GM19240 (cell line): ENCODE measurements around the gene SFXN2.
"Not testable (repeated sequence)": the region's sequence is repeated elsewhere in the genome, so short reads cannot be mapped to it uniquely, and the experiment has no call there.

ENCODE experiments used
- DNase-seq: peaks from one replicate; pipeline ENCODE4 v3.0.0; 2011; ENCODE audit warnings: low spot score; ENCODE audit not compliant: insufficient read length

The SFXN2 gene

DNA sequence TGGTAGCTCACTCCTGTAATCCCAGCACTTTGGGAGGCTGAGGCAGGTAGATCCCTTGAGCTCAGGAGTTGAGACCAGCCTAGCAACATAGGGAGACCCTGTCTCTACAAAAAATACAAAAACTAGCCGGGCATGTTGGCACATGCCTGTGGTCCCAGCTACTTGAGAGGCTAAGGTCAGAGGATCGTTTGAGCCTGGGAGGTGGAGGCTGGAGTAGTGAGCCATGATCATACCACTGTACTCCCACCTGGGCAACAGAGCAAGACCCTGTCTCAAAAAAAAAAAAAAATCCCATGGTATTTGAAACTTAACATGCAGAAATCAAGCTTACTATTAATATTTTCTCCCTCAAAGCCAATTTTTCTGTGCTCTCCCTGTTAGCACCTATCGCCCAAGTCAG, 5.9 kb downstream of the SFXN2 start:
- DNase-seq, result no peak

DNA sequence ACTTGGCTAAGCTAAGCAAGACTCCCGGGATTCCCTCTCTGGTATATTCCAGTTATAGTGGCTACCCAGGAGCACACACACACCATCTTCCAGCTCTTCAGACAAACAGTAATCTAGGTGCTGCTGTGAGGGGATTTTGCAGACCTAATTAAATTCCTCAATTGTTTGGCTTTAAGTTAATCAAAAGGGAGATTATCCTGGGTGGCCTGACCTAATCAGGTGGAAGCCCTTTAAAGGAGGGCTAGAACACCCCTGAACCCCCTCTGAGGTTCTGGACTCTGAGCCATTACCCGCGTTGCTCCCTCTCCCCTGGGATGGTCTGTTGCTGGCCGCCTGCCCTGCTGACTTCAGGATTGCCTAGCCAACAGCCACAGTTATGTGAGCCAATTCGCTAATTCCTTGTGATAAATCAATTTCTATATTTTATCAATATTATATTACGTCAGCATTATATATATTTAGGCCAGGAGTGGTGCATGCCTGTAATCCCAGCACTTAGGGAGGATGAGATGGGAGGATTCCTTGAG, 6.4 kb downstream of the SFXN2 start:
- no peak for DNase-seq

DNA sequence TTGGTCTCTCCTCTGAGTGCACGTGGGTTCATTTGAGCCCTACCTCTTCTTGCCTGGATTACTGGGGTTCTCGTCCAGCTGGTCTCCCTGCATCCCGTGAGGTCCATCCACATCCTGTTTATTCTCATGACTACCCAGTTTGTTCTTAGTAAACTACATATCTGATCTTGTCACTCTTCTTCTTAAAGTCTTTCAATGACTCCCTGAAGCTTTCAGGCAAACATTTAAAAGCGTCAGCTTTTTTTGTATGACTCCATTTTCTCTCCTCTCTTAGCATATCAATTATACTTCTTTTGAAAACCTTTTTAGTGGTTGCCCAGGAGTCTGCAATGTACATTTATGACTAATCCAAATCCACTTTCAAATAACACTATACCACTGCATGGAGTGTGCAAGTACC, 7.5 kb downstream of the SFXN2 start:
- no peak for DNase-seq

GRCh38 chr10:102723989-102724388, 9.6 kb downstream of the SFXN2 start:
- DNase-seq, result no peak

DNA sequence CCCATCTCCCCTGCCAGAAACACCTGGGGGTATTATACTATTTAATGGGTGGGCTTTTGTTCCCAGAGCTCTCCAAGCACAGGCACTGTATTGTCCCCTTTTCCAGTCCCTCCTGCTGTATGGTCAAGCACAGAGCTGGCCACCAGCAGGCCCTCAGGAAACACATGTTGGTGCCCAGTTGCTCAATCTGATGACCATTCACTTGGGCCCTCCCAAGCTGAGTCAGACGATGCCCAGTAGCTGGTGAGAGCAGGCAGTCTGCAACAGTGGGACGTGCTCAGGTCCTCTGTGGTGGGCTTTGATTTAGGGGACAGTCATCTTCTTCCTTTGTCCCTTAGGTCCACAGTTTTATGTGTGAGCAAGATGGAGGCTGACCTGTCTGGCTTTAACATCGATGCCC, 11.8 kb downstream of the SFXN2 start:
- no peak for DNase-seq

DNA sequence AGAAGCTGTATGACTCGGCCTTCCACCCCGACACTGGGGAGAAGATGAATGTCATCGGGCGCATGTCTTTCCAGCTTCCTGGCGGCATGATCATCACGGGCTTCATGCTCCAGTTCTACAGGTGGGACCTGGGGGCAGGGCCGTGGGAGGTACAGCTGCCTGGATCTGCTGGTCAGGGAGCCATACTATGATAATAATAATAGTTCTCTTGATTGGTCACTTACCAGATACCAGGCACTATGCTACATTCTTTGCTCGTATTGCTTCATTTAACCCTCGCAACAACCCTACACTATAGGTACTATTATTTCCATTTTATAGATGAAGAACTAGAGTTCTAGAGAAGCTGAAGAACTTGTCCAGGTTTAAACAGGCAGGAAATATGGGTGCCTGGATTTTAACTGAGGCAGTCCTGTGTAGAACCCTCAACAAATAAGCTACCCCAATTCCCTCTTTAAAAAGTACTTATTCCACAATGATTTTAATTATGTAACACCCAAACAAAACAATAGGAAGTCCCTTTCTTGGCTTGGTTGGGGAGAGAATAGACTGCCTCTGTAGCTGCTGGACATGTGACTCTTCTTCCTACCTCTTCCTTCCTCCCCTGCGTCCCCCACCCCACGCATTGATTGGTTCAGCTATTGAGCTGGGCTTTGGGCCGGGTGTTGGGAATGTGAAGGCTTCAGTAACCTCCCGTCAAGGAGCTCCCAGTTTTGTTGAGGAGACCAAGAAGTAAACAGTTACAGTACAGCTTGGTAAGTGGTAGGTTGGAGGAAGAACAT, 12.8 kb downstream of the SFXN2 start:
- no peak for DNase-seq

GRCh38 chr10:102729029-102730026, 14.9 kb downstream of the SFXN2 start:
- DNase-seq, result no peak

- DNase-seq, result no peak
Measured at GRCh38 chr10:102731222-102731800, 16.9 kb downstream of the SFXN2 start.

GRCh38 chr10:102732661-102733060, 18.2 kb downstream of the SFXN2 start:
- no peak for DNase-seq

DNA sequence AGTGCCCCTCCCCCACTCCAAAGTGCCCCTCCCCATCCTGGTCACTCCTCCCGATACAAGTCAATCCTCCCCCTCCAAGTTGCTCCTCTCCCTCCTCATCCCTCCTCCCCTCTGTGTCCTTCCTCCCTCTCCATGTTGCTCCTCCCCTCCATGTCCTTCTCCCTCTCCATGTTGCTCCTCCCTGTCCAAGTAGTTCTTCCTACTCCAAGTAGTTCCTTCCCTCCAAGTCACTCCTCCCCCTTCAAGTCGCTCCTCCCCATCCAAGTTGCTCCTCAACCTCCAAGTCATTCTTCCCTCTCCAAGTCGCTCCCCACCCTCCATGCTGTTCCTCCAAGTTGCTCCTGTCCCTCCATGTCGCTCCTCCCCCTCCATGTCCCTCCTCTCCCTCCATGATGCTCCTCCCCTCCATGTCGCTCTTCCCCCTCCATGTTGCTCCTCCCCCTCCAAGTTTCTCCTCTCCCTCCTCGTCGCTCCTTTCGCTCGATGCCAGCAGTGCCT, 20.7 kb downstream of the SFXN2 start:
- DNase-seq, result no peak

DNA sequence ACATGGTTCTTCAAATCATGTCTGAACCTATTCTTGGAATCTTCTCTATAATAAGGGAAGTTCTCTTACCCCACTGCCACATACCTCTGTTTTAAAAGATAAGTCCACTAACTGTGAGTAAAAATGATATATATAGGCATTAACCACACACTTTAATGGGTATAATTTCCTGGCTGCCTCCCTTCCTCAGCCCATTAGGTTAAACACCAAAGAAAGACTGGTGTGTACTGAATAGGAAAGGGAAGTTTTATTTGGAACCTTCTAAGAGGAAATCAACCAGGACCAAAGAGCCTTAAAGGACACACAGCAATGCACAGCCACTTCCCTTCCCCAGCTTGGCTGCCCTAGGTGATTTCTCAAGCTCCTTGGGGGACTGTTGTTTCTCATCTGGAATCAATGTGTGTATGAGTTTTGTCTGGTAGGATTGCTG, 24.3 kb downstream of the SFXN2 start:
- DNase-seq, result no peak

GRCh38 chr10:102740229-102740628, 25.8 kb downstream of the SFXN2 start:
- DNase-seq, result no peak

DNA sequence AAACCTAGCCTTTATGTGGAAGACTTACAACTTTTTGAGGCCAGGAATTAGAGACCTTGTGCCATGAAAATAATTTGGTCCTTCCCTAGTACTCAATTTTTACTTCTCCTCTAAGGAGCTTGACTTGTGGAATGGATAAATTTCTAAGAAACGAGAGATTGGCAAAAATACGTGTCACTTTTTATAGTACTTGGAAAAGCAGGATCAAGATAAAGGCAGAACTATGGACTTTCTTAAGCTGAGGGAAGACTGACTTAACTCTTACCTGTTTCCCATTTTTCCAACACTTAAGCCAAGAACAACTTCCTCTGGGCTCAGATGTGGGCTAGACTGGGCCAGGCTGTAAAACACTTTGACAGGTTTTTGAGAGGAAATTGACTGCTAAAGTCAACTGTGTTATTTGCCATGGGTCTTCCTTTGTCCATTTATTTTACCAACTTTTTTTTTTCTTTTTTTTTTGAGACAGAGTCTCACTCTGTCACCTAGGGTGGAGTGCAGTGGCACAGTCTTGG, 27.3 kb downstream of the SFXN2 start:
- DNase-seq, result no peak

GRCh38 chr10:102742313-102742712, 27.9 kb downstream of the SFXN2 start:
- not testable (repeated sequence) for DNase-seq

GRCh38 chr10:102743078-102743587, 28.7 kb downstream of the SFXN2 start:
- no peak for DNase-seq

- peak; percentile 94 for DNase-seq
Measured at GRCh38 chr10:102743588-102744373, 29.3 kb downstream of the SFXN2 start, which contains the start of gene WBP1L. WBP1L (plus strand) TSS chr10:102743948; CDS start chr10:102744054, 106 bp downstream.

GRCh38 chr10:102744374-102745051, 30.1 kb downstream of the SFXN2 start:
- no peak for DNase-seq

DNA sequence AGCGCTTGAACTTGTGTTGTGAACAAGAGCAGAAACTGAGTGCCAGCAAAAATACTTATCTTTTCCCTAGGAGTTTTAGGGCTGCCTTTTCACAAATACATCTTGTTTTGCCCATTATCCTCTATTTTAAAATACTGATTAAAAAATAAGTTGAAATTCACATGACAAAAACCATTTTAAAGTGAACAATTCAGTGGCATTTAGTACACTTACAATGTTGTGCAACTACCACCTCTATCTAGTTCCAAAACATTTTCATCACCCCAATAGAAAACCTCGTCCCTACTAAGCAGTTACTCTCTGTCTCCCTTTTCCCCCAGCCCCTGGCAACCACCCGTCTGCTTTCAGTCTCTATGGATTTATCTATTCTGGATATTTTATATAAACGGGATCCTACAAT, 30.7 kb downstream of the SFXN2 start:
- no peak for DNase-seq

DNA sequence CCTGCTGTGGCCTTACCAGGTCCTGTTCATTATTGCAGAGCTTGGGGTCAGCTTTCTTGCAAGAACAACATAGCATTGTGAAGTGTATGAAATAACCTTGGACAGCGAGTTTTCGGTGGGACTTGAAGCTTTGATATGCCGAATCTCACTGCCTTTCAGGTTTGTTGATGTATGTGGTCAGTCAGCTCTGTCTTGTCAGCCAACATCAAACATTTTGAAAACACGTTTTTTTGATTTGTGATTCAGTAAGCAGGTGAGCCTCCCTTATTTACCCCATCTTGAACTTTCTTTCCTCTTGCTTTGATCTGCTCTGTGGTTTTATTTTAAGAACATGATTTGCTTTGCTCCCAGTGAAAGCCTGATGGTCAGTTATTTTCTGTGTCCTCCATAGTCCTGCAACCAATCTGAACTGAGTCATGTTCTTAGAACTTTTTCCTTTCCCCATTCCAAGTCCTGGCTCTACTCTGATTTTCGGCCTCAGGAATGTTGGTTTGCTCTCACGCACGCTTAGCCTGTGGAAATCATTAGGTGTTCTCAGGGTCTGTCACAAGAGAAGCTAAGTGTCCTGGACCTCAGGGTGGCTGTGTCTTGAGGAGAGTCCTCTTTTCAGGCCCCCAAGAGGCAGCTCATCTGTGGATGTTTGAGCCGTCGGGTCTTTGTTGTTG, 38.0 kb downstream of the SFXN2 start:
- no peak for DNase-seq
